Effector memory CD4-positive, alpha-beta T cell (primary cell): Measurements from ENCODE around the gene KLHL29.

Source experiments
- DNase-seq, 3 donors: peaks; one replicate each; pipeline ENCODE4 v3.0.0-alpha.2; 2020
- H3K27ac ChIP-seq: 2 replicates; pipeline ENCODE4 v1.7.0; 2013; ENCODE audit warnings: mild to moderate bottlenecking, low read length, moderate library complexity; ENCODE audit not compliant: insufficient read depth, poor library complexity, severe bottlenecking
- H3K27me3 ChIP-seq: replicated peaks from 2 replicates; pipeline ENCODE4 v1.7.0; 2013; ENCODE audit warnings: mild to moderate bottlenecking, low read length; ENCODE audit not compliant: insufficient read depth, control insufficient read depth, poor library complexity, severe bottlenecking
- H3K36me3 ChIP-seq: 2 replicates; pipeline ENCODE4 v1.7.0; 2013; ENCODE audit warnings: mild to moderate bottlenecking, low read length, moderate library complexity; ENCODE audit not compliant: control insufficient read depth, insufficient read depth
- H3K4me1 ChIP-seq: 2 replicates; pipeline ENCODE4 v1.7.0; 2013; ENCODE audit warnings: low read length, mild to moderate bottlenecking; ENCODE audit not compliant: control insufficient read depth, insufficient read depth, poor library complexity, severe bottlenecking
- H3K4me3 ChIP-seq: 2 replicates; pipeline ENCODE4 v1.7.0; 2013; ENCODE audit warnings: low read length, low read depth, mild to moderate bottlenecking; ENCODE audit not compliant: insufficient read depth, poor library complexity, severe bottlenecking
- H3K9me3 ChIP-seq: 2 replicates; pipeline ENCODE4 v1.7.0; 2013; ENCODE audit warnings: mild to moderate bottlenecking, low read length, moderate library complexity; ENCODE audit not compliant: control insufficient read depth

The KLHL29 gene

GRCh38 chr2:23605236-23605635 lies 220.3 kb downstream of the KLHL29 start:
- H3K9me3 ChIP-seq = peaks cover 7% of the 10 kb centered on the region

GRCh38 chr2:23606196-23606595 lies 221.2 kb downstream of the KLHL29 start:
- no peak for DNase-seq
- no peaks in the 10 kb centered on the region for H3K4me1 ChIP-seq

More at GRCh38 chr2:23605236-23605635, 220.3 kb downstream of the KLHL29 start:
- Histone ChIP-seq H3K36me3 (no peaks in the 10 kb centered on the region), H3K27me3 (no peaks in the 10 kb centered on the region), H3K27ac (no peak overlapping the region), H3K4me1 (no peaks in the 10 kb centered on the region), H3K4me3 (no peak overlapping the region)
- no peak for DNase-seq

GRCh38 chr2:23606968-23607367 lies 222.0 kb downstream of the KLHL29 start:
- Histone ChIP-seq H3K4me1 (no peaks in the 10 kb centered on the region), H3K27me3 (no peaks in the 10 kb centered on the region), H3K9me3 (peaks cover 7% of the 10 kb centered on the region), H3K27ac (no peak overlapping the region), H3K4me3 (no peak overlapping the region), H3K36me3 (no peaks in the 10 kb centered on the region)
- no peak for DNase-seq

More at GRCh38 chr2:23606196-23606595, 221.2 kb downstream of the KLHL29 start:
- Histone ChIP-seq H3K27me3 (no peaks in the 10 kb centered on the region), H3K4me3 (no peak overlapping the region), H3K27ac (no peak overlapping the region), H3K36me3 (no peaks in the 10 kb centered on the region), H3K9me3 (peaks cover 7% of the 10 kb centered on the region)

- H3K27ac ChIP-seq = no peak overlapping the region
- H3K4me3 ChIP-seq = no peak overlapping the region
- peaks cover 7% of the 10 kb centered on the region for H3K9me3 ChIP-seq
- no peaks in the 10 kb centered on the region for H3K36me3 ChIP-seq
- H3K27me3 ChIP-seq = no peaks in the 10 kb centered on the region
- H3K4me1 ChIP-seq = no peaks in the 10 kb centered on the region
- DNase-seq = no peak
These were observed 222.9 kb downstream of the KLHL29 start for GRCh38 chr2:23607925-23608324.

- Histone ChIP-seq H3K36me3 (no peaks in the 10 kb centered on the region), H3K4me3 (no peak overlapping the region), H3K9me3 (peaks cover 7% of the 10 kb centered on the region), H3K27me3 (no peaks in the 10 kb centered on the region), H3K4me1 (no peaks in the 10 kb centered on the region), H3K27ac (no peak overlapping the region)
- DNase-seq = no peak
These were observed 224.3 kb downstream of the KLHL29 start for GRCh38 chr2:23609254-23609653.

- Histone ChIP-seq H3K27me3 (no peaks in the 10 kb centered on the region), H3K36me3 (no peaks in the 10 kb centered on the region), H3K4me3 (no peak overlapping the region), H3K9me3 (peaks cover 5% of the 10 kb centered on the region), H3K4me1 (no peaks in the 10 kb centered on the region), H3K27ac (no peak overlapping the region)
- DNase-seq = no peak
These were observed 226.9 kb downstream of the KLHL29 start for GRCh38 chr2:23611839-23612238.

GRCh38 chr2:23614701-23615100 lies 229.7 kb downstream of the KLHL29 start:
- no peaks in the 10 kb centered on the region for H3K27me3 ChIP-seq
- no peak for DNase-seq
- H3K4me3 ChIP-seq = no peak overlapping the region
- H3K9me3 ChIP-seq = no peaks in the 10 kb centered on the region
- H3K4me1 ChIP-seq = no peaks in the 10 kb centered on the region
- no peaks in the 10 kb centered on the region for H3K36me3 ChIP-seq
- no peak overlapping the region for H3K27ac ChIP-seq

- no peaks in the 10 kb centered on the region for H3K27me3 ChIP-seq
- no peaks in the 10 kb centered on the region for H3K36me3 ChIP-seq
- no peak overlapping the region for H3K4me3 ChIP-seq
- H3K9me3 ChIP-seq = no peaks in the 10 kb centered on the region
- H3K4me1 ChIP-seq = no peaks in the 10 kb centered on the region
- no peak overlapping the region for H3K27ac ChIP-seq
- no peak for DNase-seq
These were observed 230.4 kb downstream of the KLHL29 start for GRCh38 chr2:23615216-23616020.

- DNase-seq = no peak
- no peaks in the 10 kb centered on the region for H3K27me3 ChIP-seq
- H3K9me3 ChIP-seq = no peaks in the 10 kb centered on the region
- no peak overlapping the region for H3K4me3 ChIP-seq
- no peak overlapping the region for H3K27ac ChIP-seq
- no peaks in the 10 kb centered on the region for H3K36me3 ChIP-seq
- no peaks in the 10 kb centered on the region for H3K4me1 ChIP-seq
These were observed 231.7 kb downstream of the KLHL29 start for GRCh38 chr2:23616630-23617029.

GRCh38 chr2:23617167-23617810 lies 232.3 kb downstream of the KLHL29 start:
- H3K36me3 ChIP-seq = no peaks in the 10 kb centered on the region
- H3K27ac ChIP-seq = no peak overlapping the region
- no peaks in the 10 kb centered on the region for H3K27me3 ChIP-seq
- H3K4me3 ChIP-seq = no peak overlapping the region
- H3K4me1 ChIP-seq = no peaks in the 10 kb centered on the region
- H3K9me3 ChIP-seq = no peaks in the 10 kb centered on the region
- no peak for DNase-seq
